GM23338 (cell line): ENCODE results near the gene ASB16. TPM values are rescaled to one million over a fixed set of nuclear protein-coding genes. Genes with fewer than 3 reads are reported as not detected.
"Not testable (repeated sequence)": the region's sequence is repeated elsewhere in the genome, so short reads cannot be mapped to it uniquely, and the experiment has no call there.

ENCODE experiments used
- ATAC-seq: fragments of 200-7000 bp; cut with Tn5 transposase; 3 replicates; pipeline ENCODE4 v1.9.1; 2020
- DNase-seq: peaks from one replicate; pipeline ENCODE4 v3.0.0-alpha.2; 2015; ENCODE audit warnings: low spot score
- H2AFZ ChIP-seq: fragments of 200-600 bp; sonication (generic); 2 replicates; pipeline ENCODE4 v1.8.0; 2016; ENCODE audit warnings: antibody characterized with exemption, mild to moderate bottlenecking, moderate library complexity
- H3F3A ChIP-seq: fragments of 200-600 bp; sonication (generic); replicated peaks from 2 replicates; pipeline ENCODE4 v1.8.0; 2017; ENCODE audit warnings: antibody characterized with exemption, mixed run types, low read depth
- H3K27ac ChIP-seq: fragments of 200-600 bp; sonication (generic); 2 replicates; pipeline ENCODE4 v1.6.1; 2016; ENCODE audit warnings: low read depth
- H3K27me3 ChIP-seq: fragments of 200-600 bp; sonication (generic); 2 replicates; pipeline ENCODE4 v1.8.0; 2016; ENCODE audit warnings: mild to moderate bottlenecking, mixed run types, moderate library complexity; ENCODE audit not compliant: insufficient read depth
- H3K36me3 ChIP-seq: fragments of 200-600 bp; sonication (generic); 2 replicates; pipeline ENCODE4 v1.8.0; 2016; ENCODE audit warnings: mild to moderate bottlenecking; ENCODE audit not compliant: insufficient read depth
- H3K4me1 ChIP-seq: fragments of 200-600 bp; sonication (generic); 2 replicates; pipeline ENCODE4 v1.8.0; 2016; ENCODE audit warnings: mild to moderate bottlenecking, moderate library complexity; ENCODE audit not compliant: insufficient read depth
- H3K4me2 ChIP-seq: fragments of 200-600 bp; sonication (generic); 2 replicates; pipeline ENCODE4 v1.7.1; 2017; ENCODE audit warnings: mixed run types
- H3K4me3 ChIP-seq: fragments of 200-600 bp; sonication (generic); 2 replicates; pipeline ENCODE4 v1.6.1; 2016; ENCODE audit warnings: mixed run types
- H3K79me2 ChIP-seq: fragments of 200-600 bp; sonication (generic); replicated peaks from 2 replicates; pipeline ENCODE4 v1.8.0; 2017; ENCODE audit warnings: mild to moderate bottlenecking; ENCODE audit not compliant: insufficient read depth
- H3K9me2 ChIP-seq: fragments of 200-600 bp; sonication (generic); 2 replicates; pipeline ENCODE4 v1.8.0; 2017; ENCODE audit not compliant: insufficient read depth
- H4K20me1 ChIP-seq: fragments of 200-600 bp; sonication (generic); replicated peaks from 2 replicates; pipeline ENCODE4 v1.8.0; 2017; ENCODE audit warnings: mild to moderate bottlenecking; ENCODE audit not compliant: insufficient read depth
- H3K27ac Mint-ChIP-seq: 2 replicates; pipeline ENCODE4 v1.8.0; 2020; ENCODE audit warnings: inconsistent platforms, mild to moderate bottlenecking, moderate library complexity, mixed read lengths
- H3K27me3 Mint-ChIP-seq: 3 replicates; pipeline ENCODE4 v1.8.0; 2022; ENCODE audit warnings: low read depth, mild to moderate bottlenecking, moderate library complexity, mixed read lengths, inconsistent platforms; ENCODE audit not compliant: insufficient read depth, poor library complexity
- H3K36me3 Mint-ChIP-seq: 3 replicates; pipeline ENCODE4 v1.8.0; 2021; ENCODE audit warnings: low read depth, mild to moderate bottlenecking, inconsistent platforms, moderate library complexity, mixed read lengths
- H3K4me1 Mint-ChIP-seq: 3 replicates; pipeline ENCODE4 v1.8.0; 2020; ENCODE audit warnings: mild to moderate bottlenecking, inconsistent platforms, mixed read lengths
- H3K4me3 Mint-ChIP-seq: 3 replicates; pipeline ENCODE4 v1.8.0; 2021; ENCODE audit warnings: moderate library complexity, mild to moderate bottlenecking, inconsistent platforms, mixed read lengths
- H3K9me3 Mint-ChIP-seq: 3 replicates; pipeline ENCODE4 v1.8.0; 2020; ENCODE audit warnings: moderate library complexity, mild to moderate bottlenecking, inconsistent platforms, mixed read lengths
- CREB1 ChIP-seq: fragments of 250-450 bp; sonication (Bioruptor Pico); IDR thresholded peaks from 2 replicates; pipeline ENCODE4 v1.5.0; 2020; ENCODE audit warnings: low read depth, mild to moderate bottlenecking, moderate library complexity
- EZH2phosphoT487 ChIP-seq: fragments of 200-600 bp; sonication (generic); IDR thresholded peaks from one replicate; pipeline ENCODE4 v1.8.1; 2018; ENCODE audit warnings: antibody characterized with exemption; ENCODE audit not compliant: unreplicated experiment
- JUNB ChIP-seq: IDR thresholded peaks from one replicate; pipeline ENCODE4 v1.6.1; 2016; ENCODE audit warnings: antibody characterized with exemption; ENCODE audit not compliant: unreplicated experiment
- STAT1 ChIP-seq: IDR thresholded peaks from one replicate; pipeline ENCODE4 v1.6.1; 2016; ENCODE audit warnings: antibody characterized with exemption; ENCODE audit not compliant: unreplicated experiment
- ZNF462 ChIP-seq: fragments of 250-450 bp; sonication (Bioruptor Pico); IDR thresholded peaks from 2 replicates; pipeline ENCODE4 v1.5.0; 2020; ENCODE audit warnings: mild to moderate bottlenecking, moderate library complexity
- polyA plus RNA-seq: library from polyadenylated mRNA; unstranded; fragments of >200 nt; fragmentation: Nextera tagmentation; extraction: Ambion mirVana; gene quantifications from 2 replicates; pipeline ENCODE4 v1.2.1, GENCODE V29; 2016
- total RNA-seq: library from RNA; depleted of rRNA; stranded (reverse); fragments of >200 nt; shearing (Covaris generic); gene quantifications from 2 replicates; pipeline ENCODE4 v1.2.3, GENCODE V29; 2014

Gene ASB16
- total and polyA plus RNA-seq, 2 experiments from 2014 or later: 0.47 TPM; not detected in 1

GRCh38 chr17:44137891-44138709 is 32.4 kb upstream of the ASB16 start:
- TF ChIP-seq ZNF462 (CRISPR knock-in tag) (no peak), CREB1 (CRISPR knock-in tag) (0 out of 2 replicates have a peak, but pooled peaks have one; percentile 33), JUNB (no peak), STAT1 (no peak), EZH2phosphoT487 (no peak)
- Histone ChIP-seq H3K27ac (peak overlapping the region; percentile 81), H3K4me1 (peaks cover 15% of the 10 kb centered on the region), H3F3A (peaks cover 20% of the 10 kb centered on the region), H3K79me2 (peaks cover 8% of the 10 kb centered on the region), H2AFZ (peak overlapping the region; percentile 80; the same call in 1 of the 2 replicates), H3K36me3 (no peaks in the 10 kb centered on the region), H3K9me2 (no peaks in the 10 kb centered on the region), H4K20me1 (no peaks in the 10 kb centered on the region), H3K4me3 (peak overlapping the region; percentile 44), H3K4me2 (peak overlapping the region; percentile 78), H3K27me3 (no peaks in the 10 kb centered on the region)
- peak; percentile 80 for DNase-seq
- H3K27ac Mint-ChIP-seq: peak overlapping the region; percentile 89
- peaks cover 20% of the 10 kb centered on the region for H3K4me1 Mint-ChIP-seq
- H3K27me3 Mint-ChIP-seq: peaks cover 11% of the 10 kb centered on the region
- H3K36me3 Mint-ChIP-seq: 0 out of 3 replicates have a peak, but pooled peaks cover 5% of the 10 kb centered on the region
- peak overlapping the region; percentile 52 for H3K4me3 Mint-ChIP-seq
- H3K9me3 Mint-ChIP-seq: no peaks in the 10 kb centered on the region; the same call in 2 of the 3 replicates
- ATAC-seq: peak; percentile 51

DNA sequence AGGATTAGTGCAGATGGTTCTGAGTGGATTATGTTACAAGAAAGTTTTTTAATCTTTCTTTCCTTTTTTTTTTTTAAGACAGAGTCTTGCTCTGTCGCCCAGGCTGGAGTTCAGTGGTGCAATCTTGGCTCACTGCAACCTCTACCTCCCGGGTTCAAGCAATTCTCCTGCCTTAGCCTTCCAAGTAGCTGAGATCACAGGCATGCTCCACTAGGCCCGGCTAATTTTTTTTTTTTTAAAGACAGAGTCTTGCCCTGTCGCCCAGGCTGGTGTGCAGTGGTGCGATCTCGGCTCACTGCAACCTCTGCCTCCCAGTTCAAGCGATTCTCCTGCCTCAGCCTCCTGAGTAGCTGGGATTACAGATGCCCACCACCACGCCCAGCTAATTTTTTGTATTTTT is 26.6 kb upstream of the ASB16 start:
- not testable (repeated sequence) for H3K4me3 ChIP-seq, DNase-seq, H3K4me1 Mint-ChIP-seq, H3K4me2 ChIP-seq, H3K27ac ChIP-seq, H4K20me1 ChIP-seq, H3K9me3 Mint-ChIP-seq, H2AFZ ChIP-seq, H3K27ac Mint-ChIP-seq, H3K4me1 ChIP-seq, H3K9me2 ChIP-seq, ATAC-seq, H3K27me3 ChIP-seq, H3K27me3 Mint-ChIP-seq
- Mint-ChIP-seq H3K36me3 (peaks cover 37% of the 10 kb centered on the region), H3K4me3 (peak overlapping the region; percentile 45; the same call in 1 of the 3 replicates)
- Histone ChIP-seq H3F3A (peaks cover 11% of the 10 kb centered on the region), H3K36me3 (peaks cover 23% of the 10 kb centered on the region; the same call in 1 of the 2 replicates), H3K79me2 (peaks cover 21% of the 10 kb centered on the region)
